ENCODE measurements around the gene PVRIG.
"Not testable (repeated sequence)": the region's sequence is repeated elsewhere in the genome, so short reads cannot be mapped to it uniquely, and the experiment has no call there.

The PVRIG gene

DNA sequence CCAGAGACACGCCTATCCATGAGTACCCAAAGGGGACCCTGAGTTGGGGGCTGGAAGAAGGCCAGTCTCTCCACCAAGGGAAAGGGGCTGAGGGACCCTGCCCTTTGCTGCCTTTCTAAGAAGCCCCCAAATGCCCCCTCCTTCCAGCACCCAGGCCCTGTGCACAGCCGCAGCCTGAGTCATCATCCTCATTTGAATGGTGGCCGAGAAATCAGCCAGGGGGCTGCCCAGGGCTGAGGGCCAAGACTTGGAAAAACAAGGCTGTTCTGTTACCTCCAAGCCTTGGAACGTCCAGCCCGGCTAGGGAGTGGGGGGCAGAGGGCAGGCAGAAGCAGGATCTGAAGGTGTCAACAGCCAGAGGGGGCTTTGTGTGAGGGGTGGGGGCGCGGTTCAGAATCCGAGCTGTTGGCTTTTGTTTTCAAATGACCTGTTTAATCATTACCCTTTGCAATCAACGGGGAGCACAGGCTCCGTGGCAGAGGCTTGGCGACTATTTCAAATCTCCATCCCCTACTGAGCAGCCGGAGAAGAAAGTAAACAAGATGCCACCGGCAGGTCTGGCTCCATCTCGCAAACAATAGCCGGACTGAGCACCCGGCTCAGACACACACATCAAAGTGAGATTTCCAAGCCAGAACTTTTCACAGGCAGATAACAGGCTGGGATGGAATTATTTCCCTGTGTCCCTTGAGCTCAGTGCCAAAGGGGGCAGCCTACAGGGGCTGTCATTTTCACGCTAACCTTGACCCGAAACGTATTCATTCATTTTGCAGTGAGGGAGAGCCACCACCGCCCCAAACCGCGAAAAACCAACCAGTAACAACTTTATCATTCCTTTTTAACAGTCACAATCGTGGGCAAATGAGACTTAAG is 50.5 kb downstream of the PVRIG start:
- in situ Hi-C loops (cut with HindIII; ENCODE audit: low sequenced_read_pairs), result not testable (repeated sequence)
